GM19438 (cell line): ENCODE data around the gene TOR4A.
"Not testable (repeated sequence)": the region's sequence is repeated elsewhere in the genome, so short reads cannot be mapped to it uniquely, and the experiment has no call there.

ENCODE experiments used
- ATAC-seq: cut with Tn5 transposase; IDR thresholded peaks from one replicate; pipeline ENCODE4 v1.9.1; 2021; ENCODE audit warnings: low read depth; ENCODE audit not compliant: unreplicated experiment

TOR4A gene

DNA sequence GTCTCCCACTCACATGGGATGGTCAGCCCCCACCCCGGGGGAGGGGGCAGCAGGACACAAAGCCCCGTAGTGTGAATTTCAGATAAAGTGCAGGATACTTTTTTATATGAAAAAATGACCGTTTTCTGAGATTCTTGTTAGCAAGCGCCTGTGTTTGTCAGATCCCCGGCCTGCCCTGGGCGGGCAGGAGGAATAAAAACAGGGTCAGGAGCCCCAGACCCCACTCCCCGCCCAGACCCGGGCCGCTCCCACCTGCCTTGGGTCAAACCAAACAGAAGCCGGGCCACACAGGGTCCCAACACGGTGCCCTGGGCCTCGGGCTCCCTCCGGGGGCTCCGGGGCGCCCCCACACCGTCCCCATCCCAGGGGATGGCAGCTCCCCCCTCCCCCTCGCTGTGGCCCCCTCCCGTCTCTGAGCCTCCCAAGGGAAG is 38.1 kb downstream of the TOR4A start:
- no peak for ATAC-seq

- ATAC-seq, result no peak
These were observed 38.8 kb downstream of the TOR4A start for GRCh38 chr9:137316012-137316981.

GRCh38 chr9:137317021-137317717 is 39.6 kb downstream of the TOR4A start:
- no peak for ATAC-seq

- no peak for ATAC-seq
These were observed 40.4 kb downstream of the TOR4A start for GRCh38 chr9:137317718-137318511.

DNA sequence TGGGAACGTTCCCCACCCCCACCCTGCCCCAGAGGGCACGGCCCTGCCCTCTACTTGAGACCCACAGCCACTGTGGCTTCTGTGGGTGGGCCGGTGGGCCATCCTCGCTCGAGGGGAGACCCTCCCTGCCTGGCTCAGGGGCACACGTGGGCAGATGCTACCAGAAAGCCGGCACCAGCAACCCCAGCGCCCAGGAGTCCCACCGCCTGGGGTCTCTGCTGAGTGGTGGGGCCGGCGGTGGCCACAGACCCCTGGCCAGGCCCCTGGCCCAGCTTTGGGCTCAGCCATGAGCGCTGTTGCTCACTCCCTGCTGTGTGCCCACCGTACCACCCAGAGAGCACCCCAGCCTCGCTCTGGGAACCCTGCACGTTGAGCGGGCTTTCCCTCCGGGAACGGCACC is 41.1 kb downstream of the TOR4A start:
- no peak for ATAC-seq

DNA sequence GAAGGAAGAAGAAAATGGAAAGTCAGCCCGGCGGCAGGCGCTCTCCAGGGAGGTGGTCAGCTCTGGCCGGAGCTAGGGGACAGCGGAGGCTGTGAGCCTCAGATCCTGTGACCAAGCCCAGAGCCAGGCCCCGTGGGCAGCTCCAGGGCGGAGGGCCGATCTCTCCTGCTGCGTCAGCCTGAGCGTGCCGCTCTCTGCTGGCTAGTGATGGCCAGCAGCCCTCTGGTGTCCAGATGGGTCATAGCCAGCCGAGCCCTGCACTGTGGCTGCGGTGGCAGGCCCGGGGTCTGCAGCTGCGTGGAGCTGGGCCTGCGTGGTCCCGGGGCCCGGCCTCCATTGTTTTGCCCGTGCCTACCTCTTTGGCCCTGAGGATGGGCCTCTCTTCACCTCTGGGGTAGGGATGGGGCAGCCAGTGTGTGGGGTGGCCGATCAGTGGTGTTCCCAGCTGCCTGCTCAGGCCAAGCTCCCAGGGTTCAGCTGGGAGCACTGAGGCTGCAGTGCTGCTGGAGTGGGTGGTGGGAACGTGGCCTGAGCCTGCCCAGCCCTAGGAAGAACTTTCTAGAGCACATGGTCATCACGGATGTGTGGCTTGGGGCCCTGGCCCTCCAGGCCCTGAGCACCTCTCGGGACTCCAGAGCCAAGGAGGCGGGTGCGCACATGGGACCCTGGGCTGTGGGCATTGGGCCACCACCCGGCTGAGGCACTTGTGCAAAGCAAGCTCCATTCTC is 41.6 kb downstream of the TOR4A start:
- ATAC-seq, result no peak

- ATAC-seq, result no peak
These were observed 42.4 kb downstream of the TOR4A start for GRCh38 chr9:137319739-137320551.

DNA sequence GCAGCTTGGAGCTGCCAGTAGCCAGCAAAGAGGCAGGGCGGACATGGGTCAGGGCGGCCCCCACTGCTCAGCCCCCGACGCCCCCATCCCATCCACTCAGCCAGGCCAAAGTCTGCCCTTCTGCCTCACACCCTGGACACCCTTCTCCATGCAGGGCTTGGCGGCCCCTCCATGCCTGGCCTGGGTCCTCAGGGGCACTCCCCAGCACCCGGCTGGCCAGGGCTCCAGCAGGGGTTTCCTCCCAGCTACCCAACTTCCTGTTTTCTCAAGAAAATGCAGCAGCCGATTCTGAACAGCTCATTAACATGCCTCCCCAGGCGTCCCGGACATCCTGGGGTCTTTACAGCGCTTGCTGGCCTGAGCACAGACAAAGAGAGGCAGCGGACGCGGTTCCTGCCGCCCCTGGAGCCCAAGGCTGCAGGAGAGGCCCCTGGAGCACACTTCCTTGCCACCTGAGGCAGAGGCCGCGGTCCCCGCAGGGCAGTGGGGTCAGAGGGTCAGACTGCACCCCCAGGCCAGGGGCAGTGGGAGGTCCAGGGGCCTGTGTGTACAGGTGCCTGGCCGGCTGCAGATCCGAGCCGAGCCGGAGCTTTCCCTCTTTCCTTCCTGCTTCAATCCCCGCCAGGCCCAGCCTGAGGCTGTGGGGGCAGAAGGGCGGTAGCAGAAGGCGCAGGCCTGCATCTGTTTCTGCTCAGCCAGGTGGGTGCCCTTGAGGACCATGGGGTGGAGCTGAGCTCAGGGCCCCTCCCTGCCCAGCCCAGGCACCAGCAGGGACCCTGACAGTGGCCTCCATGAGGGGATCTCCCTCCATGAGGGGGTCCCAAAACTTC is 43.2 kb downstream of the TOR4A start:
- no peak for ATAC-seq

DNA sequence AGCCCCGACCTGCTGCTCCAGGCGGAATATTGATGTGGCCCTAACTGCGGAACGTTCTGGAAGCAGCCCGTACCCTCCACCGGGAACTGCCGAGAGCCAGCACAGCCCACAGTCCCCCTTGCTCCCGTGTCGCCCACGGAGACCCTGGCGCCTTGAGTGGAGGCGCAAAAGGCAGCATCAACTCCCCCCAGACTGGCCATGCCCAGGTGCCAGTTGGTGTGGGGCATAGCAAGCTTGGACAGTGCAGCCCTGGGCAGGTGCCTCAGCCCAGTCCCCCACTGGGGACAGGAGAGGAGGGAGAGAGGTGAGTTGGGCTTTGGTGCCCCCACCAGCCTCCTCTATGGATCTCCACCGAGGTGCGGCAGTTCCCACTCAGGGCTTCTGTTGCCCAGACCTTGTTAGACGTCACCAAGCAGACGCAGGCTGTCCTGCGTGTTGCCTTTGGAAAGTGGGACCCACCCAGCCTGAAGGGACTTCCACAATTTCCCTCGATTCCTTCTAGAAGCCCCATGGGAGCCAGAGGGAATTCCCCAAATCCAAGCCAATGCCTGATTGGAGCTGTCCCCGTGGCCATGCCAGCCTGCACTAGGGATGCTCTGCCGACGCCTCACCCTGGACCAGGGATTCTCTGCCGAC is 44.3 kb downstream of the TOR4A start:
- ATAC-seq, result no peak

DNA sequence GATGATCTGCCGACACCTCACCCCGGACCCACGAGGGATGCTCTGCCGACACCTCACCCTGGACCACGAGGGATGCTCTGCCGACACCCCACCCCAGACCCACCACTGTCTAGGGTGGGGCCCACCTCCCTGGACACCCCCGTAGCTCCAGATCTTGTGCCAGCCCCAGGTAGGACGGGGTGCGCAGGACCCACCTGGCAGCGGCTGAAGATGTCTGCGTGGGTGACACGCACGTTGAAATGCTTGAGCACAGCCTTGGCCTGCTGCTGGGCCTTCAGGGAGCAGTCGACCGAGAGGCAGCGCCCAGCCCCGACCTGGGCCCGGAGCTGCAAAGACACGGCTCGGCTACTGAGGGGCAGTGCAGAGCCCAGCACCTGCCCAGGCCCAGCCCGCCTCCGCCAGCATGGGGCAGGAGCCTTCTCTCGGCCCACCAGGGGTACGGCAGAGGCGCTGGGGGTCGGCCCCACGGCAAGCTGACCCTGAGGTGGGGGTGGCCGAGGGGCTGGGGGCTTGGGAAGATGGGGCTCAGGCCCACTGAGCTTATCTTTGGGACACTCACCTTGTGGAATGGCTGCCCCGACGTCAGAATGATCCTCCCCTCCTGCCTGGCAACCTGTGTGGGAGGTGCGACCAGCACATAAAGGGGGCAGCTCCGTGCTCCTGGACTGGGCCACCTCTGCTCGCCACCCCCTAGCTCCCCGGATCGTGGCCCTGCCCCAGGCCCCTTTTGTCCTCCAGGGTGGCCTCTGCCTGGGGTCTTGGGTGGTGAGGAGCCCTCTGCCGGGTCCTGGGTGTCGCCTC is 46.2 kb downstream of the TOR4A start:
- ATAC-seq, result no peak

GRCh38 chr9:137325124-137325523 is 47.6 kb downstream of the TOR4A start:
- ATAC-seq, result no peak

GRCh38 chr9:137325799-137326198 is 48.3 kb downstream of the TOR4A start:
- ATAC-seq, result no peak

DNA sequence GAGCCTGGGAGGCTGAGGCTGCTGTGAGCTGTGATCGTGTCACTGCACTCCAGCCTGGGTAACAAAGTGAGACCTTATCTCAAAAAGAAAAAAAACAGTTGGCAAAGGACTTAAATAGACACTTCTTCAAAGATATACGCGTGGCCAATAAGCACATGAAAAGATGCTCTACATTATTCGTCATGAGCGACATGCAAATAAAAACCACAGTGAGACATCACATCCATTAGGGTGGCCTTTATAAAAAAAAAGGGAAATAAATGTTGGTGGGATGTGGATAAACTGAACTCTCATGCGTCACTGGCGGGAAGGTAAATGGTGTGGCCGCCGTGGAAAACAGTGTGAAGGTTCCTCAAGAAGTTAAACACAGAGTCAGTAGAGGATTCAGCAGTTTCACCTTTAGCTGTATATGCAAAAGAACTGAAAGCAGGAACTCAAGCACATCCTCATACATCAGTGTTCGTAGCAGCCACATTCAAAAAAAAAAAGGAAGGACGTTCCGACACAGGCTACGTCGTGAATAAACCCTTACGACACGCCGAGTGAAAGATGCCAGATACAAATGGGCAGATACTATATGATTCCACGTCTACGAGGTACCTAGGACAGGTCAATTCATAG is 49.0 kb downstream of the TOR4A start:
- ATAC-seq, result no peak

GRCh38 chr9:137327641-137328550 is 50.4 kb downstream of the TOR4A start:
- not testable (repeated sequence) for ATAC-seq

DNA sequence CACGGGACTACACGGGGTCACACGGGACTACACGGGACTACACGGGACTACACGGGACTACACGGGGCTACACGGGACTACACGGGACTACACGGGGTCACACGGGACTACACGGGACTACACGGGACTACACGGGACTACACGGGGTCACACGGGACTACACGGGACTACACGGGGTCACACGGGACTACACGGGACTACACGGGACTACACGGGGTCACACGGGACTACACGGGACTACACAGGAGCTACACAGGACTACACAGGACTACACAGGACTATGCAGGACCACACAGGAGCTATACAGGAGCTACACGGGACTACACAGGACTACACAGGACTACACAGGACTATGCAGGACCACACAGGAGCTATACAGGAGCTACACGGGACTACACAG is 52.1 kb downstream of the TOR4A start:
- ATAC-seq, result not testable (repeated sequence)

DNA sequence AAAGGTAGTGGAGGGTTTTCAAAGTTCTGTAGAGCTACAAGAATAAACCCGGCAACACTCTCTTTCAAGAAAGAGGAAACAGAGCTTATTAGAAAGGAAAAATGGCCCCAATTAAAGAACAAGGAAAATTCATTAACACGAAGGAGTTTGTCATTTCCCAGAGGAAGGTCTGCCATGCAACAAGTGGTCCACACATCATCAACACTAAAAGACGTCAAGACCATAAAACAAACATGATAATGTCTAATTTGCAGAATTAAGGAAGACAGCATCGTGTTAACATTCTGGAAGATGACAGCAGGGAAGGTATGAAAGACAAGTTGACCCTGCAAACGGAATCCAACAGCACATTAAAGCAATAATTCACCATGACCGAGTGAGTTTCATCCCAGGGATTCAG is 53.2 kb downstream of the TOR4A start:
- ATAC-seq, result no peak
